ENCODE results near the gene LILRB5. TPM values are rescaled to one million over a fixed set of nuclear protein-coding genes. Genes with fewer than 3 reads are reported as not detected.
A peak's percentile ranks its signal among the peaks of the same experiment; 100 is the strongest.
"Not testable (repeated sequence)": the region's sequence is repeated elsewhere in the genome, so short reads cannot be mapped to it uniquely, and the experiment has no call there.

The LILRB5 gene
- total RNA-seq, 1 experiment from 2014 or later: 0.05 TPM

DNA sequence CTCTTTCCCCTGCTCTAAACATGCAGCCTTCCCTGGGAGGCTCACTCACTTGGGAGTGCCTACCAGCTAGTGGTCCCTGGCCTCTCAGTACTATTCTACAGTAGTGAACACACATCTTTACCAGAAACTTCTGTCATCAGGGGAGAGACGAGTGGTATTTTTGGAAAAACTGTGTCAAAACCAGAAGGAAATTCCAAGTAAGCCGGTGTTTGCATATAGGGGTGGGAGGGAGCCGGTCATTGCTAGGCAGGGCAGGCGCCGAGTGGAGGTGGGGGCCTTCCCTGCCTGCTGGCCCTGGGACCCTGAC is 49.4 kb downstream of the LILRB5 start:
- no peaks in the 10 kb centered on the region for H3K9me3 ChIP-seq (ENCODE audit: control insufficient read depth, insufficient read depth, low read depth, low read length)
- no peaks in the 10 kb centered on the region for H3K27me3 ChIP-seq (ENCODE audit: control insufficient read depth, insufficient read depth, low read length)
- no peak overlapping the region for H3K4me3 ChIP-seq (ENCODE audit: low read depth in 2 of 2, low read length in 2 of 2)
- intact Hi-C loops (cut with micrococcal nuclease; ENCODE audit: unreplicated experiment) (no loop called here), in situ Hi-C loops (cut with HindIII; ENCODE audit: low pct_unique_long_range_greater_than_20kb, low sequenced_read_pairs) (no loop called here)
- POLR2A ChIA-PET: no interaction called here
- BruUV-seq (replicated peaks): no TSS peak
- CTCF ChIA-PET: no interaction called here
- peaks cover 83% of the 10 kb centered on the region for H3K4me1 ChIP-seq (ENCODE audit: control insufficient read depth, insufficient read depth, low read length)
- peak overlapping the region; percentile 23; the same call in 1 of the 2 replicates for H3K27ac ChIP-seq (ENCODE audit: low read length)
- TF ChIP-seq, protein P1, sequence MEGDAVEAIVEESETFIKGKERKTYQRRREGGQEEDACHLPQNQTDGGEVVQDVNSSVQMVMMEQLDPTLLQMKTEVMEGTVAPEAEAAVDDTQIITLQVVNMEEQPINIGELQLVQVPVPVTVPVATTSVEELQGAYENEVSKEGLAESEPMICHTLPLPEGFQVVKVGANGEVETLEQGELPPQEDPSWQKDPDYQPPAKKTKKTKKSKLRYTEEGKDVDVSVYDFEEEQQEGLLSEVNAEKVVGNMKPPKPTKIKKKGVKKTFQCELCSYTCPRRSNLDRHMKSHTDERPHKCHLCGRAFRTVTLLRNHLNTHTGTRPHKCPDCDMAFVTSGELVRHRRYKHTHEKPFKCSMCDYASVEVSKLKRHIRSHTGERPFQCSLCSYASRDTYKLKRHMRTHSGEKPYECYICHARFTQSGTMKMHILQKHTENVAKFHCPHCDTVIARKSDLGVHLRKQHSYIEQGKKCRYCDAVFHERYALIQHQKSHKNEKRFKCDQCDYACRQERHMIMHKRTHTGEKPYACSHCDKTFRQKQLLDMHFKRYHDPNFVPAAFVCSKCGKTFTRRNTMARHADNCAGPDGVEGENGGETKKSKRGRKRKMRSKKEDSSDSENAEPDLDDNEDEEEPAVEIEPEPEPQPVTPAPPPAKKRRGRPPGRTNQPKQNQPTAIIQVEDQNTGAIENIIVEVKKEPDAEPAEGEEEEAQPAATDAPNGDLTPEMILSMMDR (IDR thresholded peaks at IDR 0.05): no peak
- no peak for TF ChIP-seq SIN3A (IDR thresholded peaks at IDR 0.05; ENCODE audit: borderline replicate concordance, insufficient read depth, low read depth, low read length)
- TF ChIP-seq, protein P2, sequence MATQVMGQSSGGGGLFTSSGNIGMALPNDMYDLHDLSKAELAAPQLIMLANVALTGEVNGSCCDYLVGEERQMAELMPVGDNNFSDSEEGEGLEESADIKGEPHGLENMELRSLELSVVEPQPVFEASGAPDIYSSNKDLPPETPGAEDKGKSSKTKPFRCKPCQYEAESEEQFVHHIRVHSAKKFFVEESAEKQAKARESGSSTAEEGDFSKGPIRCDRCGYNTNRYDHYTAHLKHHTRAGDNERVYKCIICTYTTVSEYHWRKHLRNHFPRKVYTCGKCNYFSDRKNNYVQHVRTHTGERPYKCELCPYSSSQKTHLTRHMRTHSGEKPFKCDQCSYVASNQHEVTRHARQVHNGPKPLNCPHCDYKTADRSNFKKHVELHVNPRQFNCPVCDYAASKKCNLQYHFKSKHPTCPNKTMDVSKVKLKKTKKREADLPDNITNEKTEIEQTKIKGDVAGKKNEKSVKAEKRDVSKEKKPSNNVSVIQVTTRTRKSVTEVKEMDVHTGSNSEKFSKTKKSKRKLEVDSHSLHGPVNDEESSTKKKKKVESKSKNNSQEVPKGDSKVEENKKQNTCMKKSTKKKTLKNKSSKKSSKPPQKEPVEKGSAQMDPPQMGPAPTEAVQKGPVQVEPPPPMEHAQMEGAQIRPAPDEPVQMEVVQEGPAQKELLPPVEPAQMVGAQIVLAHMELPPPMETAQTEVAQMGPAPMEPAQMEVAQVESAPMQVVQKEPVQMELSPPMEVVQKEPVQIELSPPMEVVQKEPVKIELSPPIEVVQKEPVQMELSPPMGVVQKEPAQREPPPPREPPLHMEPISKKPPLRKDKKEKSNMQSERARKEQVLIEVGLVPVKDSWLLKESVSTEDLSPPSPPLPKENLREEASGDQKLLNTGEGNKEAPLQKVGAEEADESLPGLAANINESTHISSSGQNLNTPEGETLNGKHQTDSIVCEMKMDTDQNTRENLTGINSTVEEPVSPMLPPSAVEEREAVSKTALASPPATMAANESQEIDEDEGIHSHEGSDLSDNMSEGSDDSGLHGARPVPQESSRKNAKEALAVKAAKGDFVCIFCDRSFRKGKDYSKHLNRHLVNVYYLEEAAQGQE (IDR thresholded peaks at IDR 0.05; ENCODE audit: insufficient read depth in 1 of 2, low read depth in 2 of 2, low read length in 1 of 2): no peak
- TF ChIP-seq POLR2AphosphoS5 (IDR thresholded peaks at IDR 0.05; ENCODE audit: low read depth, low read length): no peak
- TF ChIP-seq TCF7L2 (IDR thresholded peaks at IDR 0.05; ENCODE audit: low read depth, low read length): no peak
- no peak for DNase-seq (ENCODE audit: low read depth, low spot score)
- no peak for ATAC-seq
- H3K36me3 ChIP-seq (ENCODE audit: control insufficient read depth, insufficient read depth, low read length): peaks cover 29% of the 10 kb centered on the region

GRCh38 chr19:54207193-54207592 is 49.9 kb downstream of the LILRB5 start:
- H3K27ac ChIP-seq (ENCODE audit: low read length); BruUV-seq (replicated peaks); H3K4me3 ChIP-seq (ENCODE audit: low read depth in 2 of 2, low read length in 2 of 2); H3K27me3 ChIP-seq (ENCODE audit: control insufficient read depth, insufficient read depth, low read length); ATAC-seq; DNase-seq (ENCODE audit: low read depth, low spot score); H3K9me3 ChIP-seq (ENCODE audit: control insufficient read depth, insufficient read depth, low read depth, low read length); POLR2A ChIA-PET; CTCF ChIA-PET; in situ Hi-C loops (cut with HindIII; ENCODE audit: low pct_unique_long_range_greater_than_20kb, low sequenced_read_pairs); intact Hi-C loops (cut with micrococcal nuclease; ENCODE audit: unreplicated experiment): not testable (repeated sequence)
- Histone ChIP-seq H3K4me1 (ENCODE audit: control insufficient read depth, insufficient read depth, low read length) (peaks cover 87% of the 10 kb centered on the region), H3K36me3 (ENCODE audit: control insufficient read depth, insufficient read depth, low read length) (peaks cover 34% of the 10 kb centered on the region)

DNA sequence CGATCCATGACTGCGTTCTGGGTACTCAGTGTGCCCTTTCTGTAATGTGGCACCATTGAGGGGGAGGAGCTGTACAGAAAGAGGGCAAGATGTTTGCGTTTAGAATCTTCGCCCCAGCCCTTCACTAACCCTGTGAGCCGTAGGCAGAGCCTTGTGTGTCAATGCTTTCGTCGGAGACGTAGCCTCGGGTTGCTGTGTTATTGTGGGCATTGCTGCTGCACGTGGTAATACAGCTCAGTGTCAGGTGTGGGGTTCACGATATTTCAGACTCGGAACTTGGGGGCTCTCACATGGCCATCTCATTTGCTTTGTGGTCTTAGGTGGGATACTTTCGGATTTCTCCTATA is 50.3 kb downstream of the LILRB5 start:
- BruUV-seq (replicated peaks): no TSS peak

More for the DNA sequence above, 50.3 kb downstream of the LILRB5 start:
- no peak for ATAC-seq
- 0 out of 2 replicates have a peak, but pooled peaks have one; percentile 52 for TF ChIP-seq SIN3A (IDR thresholded peaks at IDR 0.05; ENCODE audit: borderline replicate concordance, insufficient read depth, low read depth, low read length)
- no peak for TF ChIP-seq TCF7L2 (IDR thresholded peaks at IDR 0.05; ENCODE audit: low read depth, low read length)
- TF ChIP-seq, protein P2 (IDR thresholded peaks at IDR 0.05; ENCODE audit: insufficient read depth in 1 of 2, low read depth in 2 of 2, low read length in 1 of 2): no peak
- 0 out of 2 replicates have a peak, but pooled peaks have one; percentile 65 for TF ChIP-seq POLR2AphosphoS5 (IDR thresholded peaks at IDR 0.05; ENCODE audit: low read depth, low read length)
- TF ChIP-seq, protein P1 (IDR thresholded peaks at IDR 0.05): no peak
- in situ Hi-C loops (cut with HindIII; ENCODE audit: low pct_unique_long_range_greater_than_20kb, low sequenced_read_pairs) (no loop called here), intact Hi-C loops (cut with micrococcal nuclease; ENCODE audit: unreplicated experiment) (no loop called here)
- CTCF ChIA-PET: no interaction called here
- Histone ChIP-seq H3K27me3 (ENCODE audit: control insufficient read depth, insufficient read depth, low read length) (no peaks in the 10 kb centered on the region), H3K36me3 (ENCODE audit: control insufficient read depth, insufficient read depth, low read length) (peaks cover 36% of the 10 kb centered on the region), H3K4me3 (ENCODE audit: low read depth in 2 of 2, low read length in 2 of 2) (no peak overlapping the region), H3K9me3 (ENCODE audit: control insufficient read depth, insufficient read depth, low read depth, low read length) (no peaks in the 10 kb centered on the region), H3K4me1 (ENCODE audit: control insufficient read depth, insufficient read depth, low read length) (peaks cover 89% of the 10 kb centered on the region), H3K27ac (ENCODE audit: low read length) (no peak overlapping the region)
- DNase-seq (ENCODE audit: low read depth, low spot score): no peak
- POLR2A ChIA-PET: no interaction called here
